Measurements from ENCODE around the gene P3H1.

DNA sequence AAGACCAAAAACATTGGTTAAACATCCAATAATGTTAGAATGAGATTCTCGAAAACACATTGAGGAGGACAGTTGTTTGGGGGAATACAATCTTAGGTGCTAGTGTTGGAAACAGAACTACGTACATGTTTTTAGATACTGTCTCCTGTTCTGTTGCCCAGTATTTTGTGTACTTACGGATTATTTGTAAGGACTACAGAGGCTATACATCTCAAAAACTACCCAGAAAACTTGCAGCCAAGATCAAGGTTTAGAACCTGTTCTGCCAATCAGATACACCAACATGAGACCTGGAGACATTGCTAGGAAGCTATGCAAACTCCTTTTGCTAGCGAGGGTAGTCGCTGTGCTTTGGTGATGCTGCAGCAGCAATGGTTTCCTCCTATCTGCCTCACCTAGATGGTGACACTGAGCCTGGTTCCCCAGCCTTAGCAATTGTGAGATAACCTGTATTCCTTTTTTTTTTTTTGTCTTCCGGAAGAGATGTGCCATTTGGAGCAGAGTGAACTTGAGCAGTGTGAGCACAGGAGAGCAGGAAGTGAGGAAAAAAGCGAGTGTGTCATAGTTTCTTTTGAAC is 62.9 kb downstream of the P3H1 start:
- TF ChIP-seq, protein P1, sequence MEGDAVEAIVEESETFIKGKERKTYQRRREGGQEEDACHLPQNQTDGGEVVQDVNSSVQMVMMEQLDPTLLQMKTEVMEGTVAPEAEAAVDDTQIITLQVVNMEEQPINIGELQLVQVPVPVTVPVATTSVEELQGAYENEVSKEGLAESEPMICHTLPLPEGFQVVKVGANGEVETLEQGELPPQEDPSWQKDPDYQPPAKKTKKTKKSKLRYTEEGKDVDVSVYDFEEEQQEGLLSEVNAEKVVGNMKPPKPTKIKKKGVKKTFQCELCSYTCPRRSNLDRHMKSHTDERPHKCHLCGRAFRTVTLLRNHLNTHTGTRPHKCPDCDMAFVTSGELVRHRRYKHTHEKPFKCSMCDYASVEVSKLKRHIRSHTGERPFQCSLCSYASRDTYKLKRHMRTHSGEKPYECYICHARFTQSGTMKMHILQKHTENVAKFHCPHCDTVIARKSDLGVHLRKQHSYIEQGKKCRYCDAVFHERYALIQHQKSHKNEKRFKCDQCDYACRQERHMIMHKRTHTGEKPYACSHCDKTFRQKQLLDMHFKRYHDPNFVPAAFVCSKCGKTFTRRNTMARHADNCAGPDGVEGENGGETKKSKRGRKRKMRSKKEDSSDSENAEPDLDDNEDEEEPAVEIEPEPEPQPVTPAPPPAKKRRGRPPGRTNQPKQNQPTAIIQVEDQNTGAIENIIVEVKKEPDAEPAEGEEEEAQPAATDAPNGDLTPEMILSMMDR (IDR thresholded peaks at IDR 0.05; ENCODE audit: poor library complexity), result no peak
- no peak for TF ChIP-seq EZH2 (IDR thresholded peaks at IDR 0.05; ENCODE audit: borderline replicate concordance)

Measured in hepatocyte (in vitro differentiated cells).